ENCODE measurements around the gene CAMK4.
"Not testable (repeated sequence)": the region's sequence is repeated elsewhere in the genome, so short reads cannot be mapped to it uniquely, and the experiment has no call there.

Gene CAMK4

DNA sequence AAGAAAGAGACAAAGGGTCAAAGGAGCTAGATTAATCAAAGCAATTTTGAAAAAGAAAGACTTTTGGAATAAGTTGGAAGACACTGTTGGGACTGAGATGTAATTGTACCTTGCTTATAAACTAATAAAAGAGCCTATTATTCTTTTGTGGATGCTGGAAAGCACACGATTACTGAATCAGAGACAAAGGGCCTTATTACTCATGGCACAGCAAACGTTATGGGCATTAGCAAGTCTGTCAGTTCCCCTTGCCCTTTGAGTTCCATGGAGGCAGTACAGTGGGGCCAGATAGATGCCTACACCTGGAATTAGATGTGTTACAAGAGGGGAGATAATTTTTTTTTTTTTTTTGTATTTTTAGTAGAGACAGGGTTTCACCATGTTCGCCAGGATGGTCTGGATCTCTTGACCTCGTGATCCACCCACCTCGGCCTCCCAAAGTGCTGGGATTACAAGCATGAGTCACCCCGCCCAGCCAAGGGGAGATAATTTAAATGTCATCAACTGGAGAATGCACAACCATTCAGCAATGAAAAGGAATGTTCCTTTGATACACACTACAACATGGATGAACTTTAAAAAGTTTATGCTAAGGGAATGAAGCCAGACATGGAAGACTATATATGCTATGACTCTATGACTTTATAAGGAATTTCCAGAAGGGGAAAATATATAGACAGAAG lies 159.2 kb downstream of the CAMK4 start:
- no peak for DNase-seq (ENCODE audit: low read depth in 2 of 2)

DNA sequence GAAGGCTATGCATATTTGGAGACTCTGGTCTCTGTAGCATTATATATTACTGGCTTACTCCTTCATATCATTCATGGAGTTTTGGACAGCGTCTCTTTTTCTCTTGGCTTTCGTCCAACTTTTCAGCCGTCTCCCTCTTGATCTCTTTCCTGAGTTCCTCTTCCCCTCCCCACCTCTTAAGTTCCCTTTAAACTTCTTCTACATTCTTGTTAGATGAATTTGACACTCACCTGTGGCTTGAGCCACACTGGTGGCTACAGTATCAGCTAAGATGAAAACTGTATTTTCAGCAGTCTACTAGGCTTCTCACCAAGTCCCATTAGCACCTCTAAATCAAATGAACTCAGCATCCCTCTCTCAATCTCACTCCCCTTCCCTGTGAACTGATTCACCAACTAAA lies 160.0 kb downstream of the CAMK4 start:
- no peak for DNase-seq (ENCODE audit: low read depth in 2 of 2)

DNA sequence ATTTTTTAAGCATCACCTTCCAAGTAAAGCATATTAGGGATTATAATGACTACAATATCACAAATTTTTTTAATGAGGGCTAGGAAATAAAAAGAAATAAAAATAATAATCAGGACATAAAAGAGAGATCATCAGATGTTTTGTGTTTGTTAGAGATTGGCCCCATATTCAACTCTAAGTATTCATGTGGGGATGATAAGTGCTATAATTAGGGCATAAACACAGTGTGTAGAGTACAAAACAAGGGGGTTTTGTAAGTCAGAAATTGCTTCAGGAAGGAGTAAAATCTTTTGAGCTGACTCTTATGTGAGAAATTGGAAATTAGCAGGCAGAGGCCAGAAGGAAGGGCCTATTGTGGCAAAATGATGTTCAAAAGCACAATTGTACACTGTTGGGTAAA lies 160.9 kb downstream of the CAMK4 start:
- DNase-seq (ENCODE audit: low read depth in 2 of 2) = no peak

DNA sequence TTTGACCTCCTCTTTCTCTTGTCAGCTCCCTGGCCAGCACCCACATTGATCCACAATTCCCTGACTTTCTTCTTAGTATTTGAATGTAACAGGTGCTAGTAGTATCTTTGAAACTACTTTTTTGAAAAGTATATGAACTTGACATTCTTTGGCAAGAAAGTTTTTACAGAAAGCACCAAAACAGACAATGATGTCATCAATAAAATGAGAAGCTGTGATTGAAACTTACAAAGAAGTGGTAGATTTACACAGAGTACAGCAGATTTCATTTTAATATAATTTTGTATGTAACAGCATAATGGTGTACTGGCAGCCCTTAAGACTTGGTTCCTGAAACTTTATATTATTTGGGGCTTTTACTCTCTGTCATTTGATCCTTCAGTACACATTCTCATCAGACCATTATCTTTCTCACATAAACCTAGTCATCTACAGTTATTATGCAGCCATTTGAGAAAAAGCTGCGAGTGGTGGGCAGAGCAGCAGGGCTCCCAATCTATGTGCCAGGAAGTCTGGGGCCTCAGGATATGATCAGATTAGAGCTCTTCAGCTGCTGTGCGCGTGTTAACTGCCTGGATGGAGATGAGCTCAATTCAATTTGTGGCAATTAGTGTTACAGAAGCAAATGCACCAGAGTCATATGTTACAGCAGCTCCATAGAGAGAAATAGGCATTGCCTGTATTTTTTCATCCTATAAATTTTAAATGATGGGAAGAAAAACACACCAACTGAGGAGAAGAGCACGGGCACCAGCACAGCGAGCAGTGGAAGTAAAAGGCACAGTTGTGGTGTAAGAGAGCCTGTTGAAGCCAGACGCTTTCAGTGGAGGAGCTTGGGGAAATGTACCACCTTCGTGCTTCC lies 162.0 kb downstream of the CAMK4 start:
- no peak for DNase-seq (ENCODE audit: low read depth in 2 of 2)

DNA sequence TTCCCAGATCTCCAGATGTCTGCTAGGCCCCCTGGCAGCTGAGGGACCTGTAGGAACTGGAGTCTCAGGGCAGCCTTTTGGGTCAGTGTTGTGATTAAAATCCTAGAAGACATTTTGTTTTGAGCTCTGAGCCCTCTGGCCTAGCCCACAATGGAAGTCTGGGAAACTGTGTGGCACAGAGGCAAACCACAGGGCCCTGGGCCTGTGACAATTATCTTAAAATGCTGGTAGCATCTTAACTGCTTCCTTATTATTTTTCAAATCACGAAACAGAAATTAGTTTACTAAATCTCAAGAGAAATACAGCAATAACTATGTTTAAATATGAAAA lies 162.6 kb downstream of the CAMK4 start:
- DNase-seq (ENCODE audit: low read depth in 2 of 2) = no peak

DNA sequence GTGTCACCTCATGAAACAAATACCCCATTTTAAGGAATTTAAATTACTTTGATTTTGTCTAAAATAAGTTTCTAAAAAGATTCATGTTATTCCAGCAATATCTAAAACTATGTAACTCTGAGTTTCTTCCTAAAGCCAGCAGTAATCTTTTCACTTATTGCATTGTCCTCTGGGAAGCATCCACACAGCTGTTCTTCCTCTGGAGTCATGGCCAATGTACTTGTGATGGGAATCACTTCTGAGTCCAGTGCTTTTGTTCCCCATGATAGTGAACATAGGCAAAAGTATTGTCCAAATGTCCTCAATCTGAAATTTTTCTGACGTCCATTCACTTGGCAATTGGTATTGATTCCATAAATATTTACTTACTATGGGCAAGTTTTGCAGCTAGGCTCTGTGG lies 163.2 kb downstream of the CAMK4 start:
- no peak for DNase-seq (ENCODE audit: low read depth in 2 of 2)

DNA sequence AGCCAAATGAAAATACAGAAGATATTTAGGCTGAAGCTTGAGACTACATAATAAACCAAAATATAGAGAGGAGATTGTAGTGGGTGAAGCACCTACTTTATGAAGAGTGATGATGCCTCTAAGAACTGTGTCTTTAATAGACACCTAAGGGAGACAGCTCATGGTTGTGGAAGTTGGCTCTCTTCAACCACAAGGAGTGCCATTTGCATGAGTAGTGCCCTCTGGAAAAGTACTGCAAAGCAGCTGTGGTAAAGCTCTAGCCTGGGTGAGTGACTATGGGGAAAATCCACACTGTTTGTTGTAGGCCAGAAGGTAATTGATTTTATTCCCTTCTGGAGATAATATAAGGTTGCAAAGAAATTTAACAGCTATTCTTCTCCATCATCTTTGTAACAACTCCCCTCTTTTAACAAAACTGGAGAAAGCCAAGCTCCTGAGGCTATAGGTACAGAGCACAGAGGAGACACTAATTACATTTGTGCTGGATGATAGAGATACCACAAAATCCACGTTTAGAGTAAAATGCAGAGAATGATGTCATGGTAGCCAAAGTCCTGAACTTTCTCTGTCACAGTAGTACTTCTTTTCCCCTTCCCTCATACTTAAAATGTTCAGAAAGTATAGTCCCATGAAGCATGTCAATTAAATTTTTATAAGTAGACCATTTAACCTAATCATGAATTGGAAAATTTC lies 165.4 kb downstream of the CAMK4 start:
- no peak for DNase-seq (ENCODE audit: low read depth in 2 of 2)

DNA sequence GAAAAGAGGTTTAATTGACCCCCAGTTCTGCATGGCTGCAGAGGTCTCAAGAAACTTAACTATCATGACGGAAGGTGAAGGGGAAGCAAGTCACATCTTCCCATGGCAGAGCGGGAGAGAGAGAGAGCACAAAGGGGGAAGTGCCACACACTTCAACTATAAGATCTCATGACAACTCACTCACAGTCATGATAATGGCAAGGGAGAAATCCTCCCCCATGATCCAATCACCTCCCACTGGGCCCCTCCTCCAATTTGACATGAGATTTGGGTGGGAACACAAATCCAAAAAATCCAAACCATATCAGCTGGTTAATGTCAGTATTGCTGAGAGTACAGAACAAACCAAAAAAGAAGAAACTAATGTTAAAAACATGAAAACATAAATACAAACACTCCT lies 168.0 kb downstream of the CAMK4 start:
- no peak for DNase-seq (ENCODE audit: low read depth in 2 of 2)

DNA sequence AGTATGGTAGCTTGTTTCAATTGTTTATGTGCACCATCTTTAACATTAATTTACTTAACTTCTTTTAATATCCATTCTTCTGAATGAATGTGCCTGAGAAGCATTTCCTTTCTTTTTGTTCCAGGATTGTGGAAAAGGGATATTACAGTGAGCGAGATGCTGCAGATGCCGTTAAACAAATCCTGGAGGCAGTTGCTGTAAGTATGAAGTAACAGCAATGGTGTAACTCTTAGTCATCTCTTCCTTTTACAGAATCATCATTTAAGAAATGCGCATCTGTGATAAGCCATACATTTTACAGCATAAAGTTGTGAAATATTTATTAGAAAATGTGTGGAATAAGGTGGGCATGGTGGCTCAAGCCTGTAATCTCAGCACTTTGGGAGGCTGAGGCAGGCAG lies 170.4 kb downstream of the CAMK4 start:
- no peak for DNase-seq (ENCODE audit: low read depth in 2 of 2)

DNA sequence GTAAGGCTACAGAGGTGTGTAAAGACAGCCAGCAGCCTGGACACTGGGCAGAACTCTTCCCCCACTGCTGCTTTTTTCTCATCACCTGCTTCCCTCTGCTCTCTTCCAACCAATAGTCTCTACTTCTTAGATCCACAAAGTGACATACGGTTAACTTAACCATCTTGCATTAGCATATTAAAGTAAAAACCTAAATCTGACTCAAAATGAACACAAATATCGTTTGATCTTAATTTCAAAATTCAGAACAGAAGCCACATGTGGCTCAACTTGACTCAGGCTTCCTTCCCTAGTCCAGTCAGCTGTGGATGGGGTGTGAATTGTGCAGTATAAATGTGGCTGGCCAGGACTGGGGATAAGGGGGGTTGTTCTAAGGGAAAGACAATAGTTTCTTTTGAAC lies 173.8 kb downstream of the CAMK4 start:
- no peak for DNase-seq (ENCODE audit: low read depth in 2 of 2)

DNA sequence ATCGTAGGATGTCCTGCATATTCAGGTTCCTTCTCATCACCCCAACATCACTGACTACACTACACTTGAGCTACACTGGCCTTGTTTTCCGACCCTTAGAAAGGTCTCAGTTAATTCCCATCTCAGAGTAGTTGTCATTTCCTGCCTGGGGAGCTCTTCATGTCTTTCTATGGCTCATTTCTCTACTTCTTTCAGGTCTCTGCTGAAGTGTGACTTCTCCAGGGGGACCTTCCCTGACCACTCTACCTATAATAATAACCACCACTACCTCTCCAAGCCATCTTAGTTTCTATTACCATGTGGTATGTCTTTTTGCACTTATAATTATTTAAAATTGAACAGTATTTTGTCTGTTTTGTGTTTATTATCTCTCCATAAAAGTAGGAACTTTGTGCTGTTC lies 174.9 kb downstream of the CAMK4 start:
- no peak for DNase-seq (ENCODE audit: low read depth in 2 of 2)

DNA sequence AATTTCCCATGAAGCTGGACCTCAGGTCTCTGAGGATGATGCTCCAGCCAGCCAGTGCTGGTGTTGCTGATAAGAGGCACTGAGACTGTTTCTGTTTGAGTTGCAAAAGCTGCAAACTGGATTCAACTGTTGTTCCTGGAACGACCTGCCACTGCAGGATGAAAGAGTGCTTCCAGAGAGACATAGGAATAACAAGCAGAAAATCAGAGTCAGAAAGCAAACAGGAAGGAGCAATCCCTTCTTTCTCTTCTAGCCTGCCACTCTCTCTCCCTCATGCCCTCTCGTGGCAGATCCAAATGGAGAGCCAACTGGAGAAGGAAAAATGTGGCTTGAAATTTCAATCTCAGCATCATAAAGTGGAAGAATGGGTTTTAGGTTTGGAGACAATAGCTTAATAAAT lies 177.7 kb downstream of the CAMK4 start:
- DNase-seq (ENCODE audit: low read depth in 2 of 2) = no peak

DNA sequence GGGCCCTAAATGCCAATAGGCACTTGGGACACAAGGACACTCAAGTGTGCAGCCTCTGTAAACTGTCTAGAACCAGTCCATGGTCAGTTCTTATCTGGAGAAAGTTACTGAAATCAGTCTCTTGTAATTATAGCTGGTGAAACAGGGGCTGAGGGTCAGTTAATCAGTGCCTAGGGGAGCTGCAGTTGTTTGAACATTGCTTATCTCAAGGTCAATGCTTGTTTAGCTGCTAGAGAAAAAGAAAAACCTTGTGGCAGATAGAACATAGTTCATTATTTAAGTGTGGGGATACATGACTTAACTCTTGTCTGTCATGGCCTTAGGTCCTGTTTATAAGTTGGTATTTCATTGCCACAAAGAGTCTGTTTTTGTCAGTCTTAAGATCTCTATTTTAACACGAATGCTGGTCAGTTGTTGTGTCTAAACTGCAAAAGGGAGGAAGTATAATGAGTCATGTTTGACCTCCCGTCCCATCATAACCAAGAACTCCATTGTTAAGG lies 180.1 kb downstream of the CAMK4 start:
- no peak for DNase-seq (ENCODE audit: low read depth in 2 of 2)

DNA sequence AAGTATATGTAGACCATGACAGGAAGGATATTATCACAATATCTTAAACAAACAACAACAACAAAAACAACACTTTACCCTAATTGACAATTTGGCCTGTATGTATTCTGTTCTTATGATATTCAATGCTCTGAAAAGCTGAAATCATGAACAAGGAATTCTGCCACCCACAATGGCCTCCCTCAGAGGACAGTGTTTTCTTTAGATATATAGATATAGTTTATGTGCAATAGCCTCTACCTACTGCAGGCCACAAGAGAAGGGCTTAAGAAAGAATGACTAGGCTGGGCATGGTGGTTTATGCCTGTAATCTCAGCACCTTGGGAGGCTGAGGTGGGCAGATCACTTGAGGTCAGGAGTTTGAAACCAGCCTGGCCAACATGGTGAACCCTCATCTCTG lies 183.4 kb downstream of the CAMK4 start:
- DNase-seq (ENCODE audit: low read depth in 2 of 2) = no peak

DNA sequence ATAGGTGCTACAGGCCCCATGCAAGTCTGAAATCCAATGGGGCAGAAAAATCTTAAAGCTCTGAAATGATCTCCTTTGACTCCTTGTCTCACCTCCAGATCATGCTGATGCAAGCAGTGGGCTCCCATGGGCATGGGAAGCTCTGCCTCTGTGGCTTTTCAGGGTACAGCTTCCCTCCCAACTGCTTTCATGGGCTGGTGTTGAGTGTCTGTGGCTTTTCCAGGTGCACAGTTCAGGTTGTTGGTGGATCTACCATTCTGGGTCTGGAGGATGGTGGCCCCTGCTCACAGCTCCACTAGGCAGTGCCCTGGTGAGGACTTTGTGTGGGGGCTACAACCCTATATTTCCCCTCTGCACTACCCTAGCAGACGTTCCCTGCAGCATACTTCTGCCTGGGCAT lies 184.6 kb downstream of the CAMK4 start:
- no peak for DNase-seq (ENCODE audit: low read depth in 2 of 2)

DNA sequence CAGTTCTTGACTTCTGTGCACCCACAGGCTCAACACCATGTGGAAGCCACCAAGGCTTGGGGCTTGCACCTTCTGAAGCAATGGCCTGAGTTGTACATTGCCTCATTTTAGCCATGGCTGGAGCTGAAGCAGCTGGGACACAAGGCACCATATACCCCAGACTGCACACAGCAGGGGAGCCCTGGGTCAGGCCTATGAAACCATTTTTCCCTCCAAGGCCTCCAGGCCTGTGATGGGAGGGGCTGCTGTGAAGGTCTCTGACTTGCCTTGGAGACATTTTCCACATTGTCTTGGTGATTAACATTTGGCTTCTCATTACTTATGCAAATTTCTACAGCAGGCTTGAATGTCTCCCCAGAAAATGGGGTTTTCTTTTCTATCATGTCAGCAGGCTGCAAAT lies 185.1 kb downstream of the CAMK4 start:
- not testable (repeated sequence) for DNase-seq (ENCODE audit: low read depth in 2 of 2)

DNA sequence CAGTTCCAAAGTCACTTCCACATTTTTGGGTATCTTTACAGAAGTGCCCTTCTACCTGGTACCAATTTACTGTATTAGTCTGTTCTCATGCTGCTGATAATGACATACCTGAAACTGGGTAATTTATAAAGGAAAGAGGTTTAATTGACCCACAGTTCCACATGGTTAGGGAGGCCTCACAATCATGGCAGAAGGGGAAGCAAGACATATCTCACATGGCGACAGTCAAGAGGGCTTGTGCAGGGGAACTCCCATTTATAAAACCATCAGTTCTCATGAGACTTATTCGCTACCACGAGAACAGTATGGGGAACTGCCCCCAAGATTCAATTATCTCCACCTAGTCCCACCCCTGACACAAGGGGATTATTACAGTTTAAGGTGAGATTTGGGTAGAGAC lies 185.9 kb downstream of the CAMK4 start:
- not testable (repeated sequence) for DNase-seq (ENCODE audit: low read depth in 2 of 2)

DNA sequence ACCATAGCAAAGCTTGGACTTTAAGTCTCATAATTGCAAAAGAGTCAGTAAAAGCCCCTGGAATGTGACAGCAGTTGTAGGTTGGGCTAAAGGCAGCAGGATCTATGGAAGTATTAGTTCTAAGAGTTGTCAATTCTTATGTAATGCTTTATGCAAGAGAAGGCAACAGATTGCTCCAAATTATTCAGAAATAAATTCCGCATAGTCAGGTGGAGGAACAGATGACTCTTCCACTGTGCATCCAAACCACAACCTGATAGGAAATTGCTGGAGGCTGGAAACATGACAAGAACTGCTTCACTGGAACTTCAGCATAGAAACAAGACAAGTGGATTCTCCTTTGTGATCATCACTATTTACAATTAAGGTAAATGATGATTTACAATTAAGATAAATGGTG lies 187.1 kb downstream of the CAMK4 start:
- no peak for DNase-seq (ENCODE audit: low read depth in 2 of 2)

DNA sequence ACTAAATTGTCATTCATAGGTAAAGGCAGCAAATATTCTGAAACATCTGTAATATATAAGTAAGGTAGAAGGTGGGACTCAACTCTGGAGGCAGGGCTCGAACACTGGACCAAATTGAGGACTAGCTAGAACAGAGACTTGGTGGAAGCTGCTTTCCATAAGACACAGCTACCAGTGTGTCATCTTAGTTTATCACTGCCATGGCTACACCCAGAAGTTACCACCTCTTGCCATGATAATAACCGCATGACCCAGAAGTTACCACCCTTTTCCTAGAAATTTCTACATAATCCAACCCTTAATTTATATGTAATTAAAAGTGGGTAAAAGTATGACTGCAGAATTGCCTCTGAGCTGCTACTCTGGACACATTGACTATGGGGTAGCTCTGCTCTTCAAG lies 188.4 kb downstream of the CAMK4 start:
- DNase-seq (ENCODE audit: low read depth in 2 of 2) = no peak

DNA sequence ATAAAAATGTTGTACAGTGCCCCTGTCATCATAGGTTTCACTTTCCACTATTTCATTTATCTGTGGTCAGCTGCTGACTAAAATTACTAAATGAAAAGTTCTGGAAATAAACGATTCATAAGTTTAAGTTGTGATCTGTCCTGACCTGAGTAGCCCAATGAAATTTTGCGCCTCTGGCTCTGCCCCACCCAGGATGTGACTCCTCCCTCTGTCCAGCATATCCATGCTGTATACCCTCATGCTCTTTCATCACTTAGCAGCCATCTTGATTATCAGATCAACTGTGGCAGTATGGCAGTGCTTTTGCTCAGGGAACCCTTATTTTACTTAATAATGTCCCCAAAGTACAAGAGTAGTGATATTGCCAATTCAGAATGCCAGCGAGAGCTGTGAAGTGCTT lies 190.9 kb downstream of the CAMK4 start:
- no peak for DNase-seq (ENCODE audit: low read depth in 2 of 2)

DNA sequence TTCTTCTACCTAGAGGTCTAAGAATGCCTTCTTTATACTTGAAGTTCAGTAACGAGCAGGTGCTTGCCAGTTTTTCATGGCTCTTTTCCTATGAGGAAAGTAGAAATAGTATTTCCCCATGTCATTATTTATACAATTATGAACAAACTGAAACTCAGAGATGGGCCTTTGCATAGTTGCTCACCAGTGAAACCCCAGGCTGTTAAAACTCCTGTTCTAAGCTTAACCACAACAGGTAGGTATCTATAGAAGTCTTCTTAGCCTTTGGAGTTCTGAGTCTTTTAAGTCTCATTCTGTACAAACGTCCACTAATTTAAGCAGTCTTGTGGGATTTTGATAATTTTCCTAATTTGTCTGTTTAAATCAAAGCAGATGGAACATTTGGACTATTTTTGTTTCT lies 198.1 kb downstream of the CAMK4 start:
- no peak for DNase-seq (ENCODE audit: low read depth in 2 of 2)

DNA sequence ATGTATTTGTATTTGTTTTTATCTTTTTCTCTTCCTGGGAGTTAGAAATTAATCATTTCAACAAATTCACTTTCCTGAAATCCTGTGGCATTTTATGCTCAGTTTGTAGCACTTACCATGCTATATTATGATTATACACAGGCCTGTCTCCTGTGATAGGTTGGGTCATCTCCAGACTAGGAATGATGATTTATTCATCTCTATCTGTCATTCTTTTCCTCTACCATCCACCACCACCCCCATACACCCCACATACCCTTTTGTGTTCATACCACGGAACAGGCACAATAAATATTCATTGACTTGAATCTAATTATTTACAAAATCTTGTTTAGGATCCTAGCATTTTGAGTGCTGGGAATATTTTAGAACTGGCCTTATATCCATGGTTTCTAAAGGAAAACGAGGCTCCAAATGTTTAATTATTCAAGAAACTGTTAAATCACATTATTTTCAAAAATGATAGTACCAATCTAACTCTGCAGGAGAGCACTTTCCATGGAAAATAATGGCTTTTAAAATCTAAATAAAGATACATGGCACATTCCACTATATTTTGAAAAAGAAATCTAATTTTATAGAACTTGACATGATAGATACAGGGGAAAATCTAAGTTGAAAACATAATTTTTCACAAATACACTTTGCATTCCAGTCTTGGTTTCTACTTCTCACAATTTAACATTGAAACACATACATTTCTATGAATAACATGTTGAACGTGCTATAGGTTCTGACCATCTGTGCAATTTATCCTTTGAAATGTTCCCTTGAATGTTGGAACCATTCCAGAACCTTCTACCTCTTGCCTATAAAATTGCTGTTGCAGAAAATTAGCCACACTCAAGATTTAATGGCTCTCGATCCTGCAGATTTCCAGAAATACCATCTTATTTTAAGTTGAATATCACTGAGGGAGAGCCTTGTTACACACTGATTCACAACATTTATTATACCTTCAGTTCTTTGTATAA lies 198.8 kb downstream of the CAMK4 start:
- DNase-seq (ENCODE audit: low read depth in 2 of 2) = no peak
